Heart right ventricle (tissue), 16 donors: ENCODE measurements around the gene IQCF6. TPM values are rescaled to one million over a fixed set of nuclear protein-coding genes. Genes with fewer than 3 reads are reported as not detected.

Experiments used
- ATAC-seq, 8 donors: fragments of 200-7000 bp; cut with Tn5 transposase; one replicate each; pipeline ENCODE4 v1.9.1; 2020; ENCODE audit warnings: mild to moderate bottlenecking in 8 of 8, moderate library complexity in 8 of 8, moderate number of reproducible peaks in 1 of 8
- DNase-seq, 2 donors: peaks; one replicate each; pipeline ENCODE4 v3.0.0-alpha.2; 2020
- H3K27ac ChIP-seq, 10 donors: fragments of 200-600 bp; sonication (generic) in 2 of 10; one replicate each; pipeline versions ENCODE4 v1.5.0 to v1.8.0; 2020 to 2022; ENCODE audit warnings: mild to moderate bottlenecking in 3 of 10
- H3K27me3 ChIP-seq, 7 donors: fragments of 200-600 bp; one replicate each; pipeline ENCODE4 v1.8.0; 2021 to 2022; ENCODE audit warnings: mild to moderate bottlenecking in 2 of 7
- H3K36me3 ChIP-seq, 9 donors: fragments of 200-600 bp; sonication (generic) in 1 of 9; one replicate each; pipeline versions ENCODE4 v1.5.0 to v1.8.0; 2020 to 2022; ENCODE audit warnings: mild to moderate bottlenecking in 2 of 9
- H3K4me1 ChIP-seq, 9 donors: fragments of 200-600 bp; sonication (generic) in 1 of 9; one replicate each; pipeline versions ENCODE4 v1.5.0 to v1.8.0; 2020 to 2022; ENCODE audit warnings: mild to moderate bottlenecking in 4 of 9
- H3K4me3 ChIP-seq, 10 donors: fragments of 200-600 bp; sonication (generic) in 2 of 10; one replicate each; pipeline versions ENCODE4 v1.5.0 to v1.8.0; 2020 to 2022; ENCODE audit warnings: mild to moderate bottlenecking in 7 of 10, moderate library complexity in 2 of 10
- H3K9me3 ChIP-seq, 11 donors: fragments of 200-600 bp in 10 of 11; sonication (generic) in 2 of 11; one replicate each; pipeline versions ENCODE4 v1.5.0 to v1.8.0; 2013 to 2022; ENCODE audit warnings: mild to moderate bottlenecking in 2 of 11, control low read depth in 1 of 11, moderate library complexity in 1 of 11
- WGBS, 2 donors: extraction: QIAGEN DNeasy Blood & Tissue Kit; methylation state at CpG; one replicate each; pipeline ENCODE4 v1.1.7; 2013; ENCODE audit warnings: inconsistent platforms in 1 of 2; 5-methylcytosine and 5-hydroxymethylcytosine counted together
- intact Hi-C, 10 donors: fragments of 100-400 bp; cut with DNase I; formaldehyde crosslinking; loops; one replicate each; pipeline versions ENCODE4 v1.11.1 to v1.14.2; 2022
- long read RNA-seq, 3 donors: library from polyadenylated mRNA; unstranded; transcript quantifications; one replicate each; pipeline ENCODE4 v2.0.0, GENCODE V29; 2020 to 2021
- polyA plus RNA-seq, 2 donors: library from polyadenylated mRNA; stranded (reverse); fragments of 200-250 nt; gene quantifications; one replicate each; pipeline ENCODE4 v1.2.3, GENCODE V29; 2013
- total RNA-seq, 10 donors: library from RNA; stranded (reverse); fragmentation: NEBNext Ultra II Directional in 3 of 10; extraction: Animal tissue kit (Norgen Biotek cat#: 25700) in 3 of 10; gene quantifications; one replicate each; pipeline versions ENCODE4 v1.2.1 to v1.2.4, GENCODE V29; 2021 to 2023
- TF ChIP-seq, protein P1 (sequence below), 9 donors: fragments of 200-600 bp; sonication (generic) in 2 of 9; IDR thresholded peaks; one replicate each; pipeline versions ENCODE4 v1.5.0 to v1.8.0; 2021 to 2022; ENCODE audit warnings: antibody characterized with exemption in 9 of 9, mild to moderate bottlenecking in 5 of 9, moderate library complexity in 1 of 9
- donor health status: Arrhythmogenic right ventricular cardiomyopathy.
- donor health status: ischemic (EF 13 %, LVEDD 7.1; RV severe dilation, severe dysfunction).
- donor health status: healthy with polysubstance abuse.
- donor health status: DM: no; HTN: yes; CAD: no.
- donor health status: DM: no; HTN: no; CAD: no.
- donor health status: ischemic (EF 25% LVEDD 6.9; RV normal size, moderate dysfunction).
- donor health status: ischemic (EF 25% LVEDD 5.7; RV mildly dilated, moderate dysfunction).
- donor health status: healthy.
- donor health status: DM: yes; HTN: yes; CAD: no.
- donor health status: Ischemic cardiomyopathy.
- donor health status: ischemic (EF 35%, LVEDD 5.7; RV mildly dilated, moderate dysfunction).
- donor health status: nonischemic (EF 11% LVEDD 7.7; RV severe dilation, severe dysfunction).
- donor health status: DM: yes; HTN: yes; CAD: no.
- donor health status: PGD.
- donor health status: ischemic (EF 29% LVEDD 5.4; RV normal size, mild dysfunction).
- donor health status: nonischemic (EF 23%, LVEDD 6.1; RV moderate dilation, normal function).

Gene IQCF6
- total RNA-seq (not detected), polyA plus RNA-seq (not detected)
- long read RNA-seq, donor 1: 0 reads
- long read RNA-seq, donor 2: 0 reads
- long read RNA-seq, donor 3: 0 reads

DNA sequence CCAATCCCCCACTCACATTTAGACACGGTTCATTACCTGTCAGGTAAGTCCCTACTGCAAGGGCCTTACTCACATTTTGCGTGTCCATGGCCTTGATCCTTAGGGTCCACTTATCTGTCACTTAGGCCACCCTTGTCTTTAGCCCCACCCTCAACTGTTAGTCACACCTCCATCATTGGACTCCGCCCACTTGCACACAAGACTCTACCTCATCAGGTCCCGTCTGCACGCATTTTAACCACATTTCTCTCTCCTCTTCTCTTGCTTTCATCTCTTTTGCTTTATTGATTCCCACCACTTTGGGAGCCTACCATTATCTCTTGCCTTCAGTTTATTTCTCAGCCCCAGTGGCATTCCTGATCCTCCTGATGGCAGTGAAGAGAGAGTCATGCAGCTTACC, at the start of gene IQCF6:
TSS of gene IQCF6 (minus strand) at position 101 of the 400 bp plus-strand sequence. CDS start at position 88, 13 bp downstream.
- WGBS, 2 donors: 96 to 97% methylated on average over 5 of the region's 5 CpGs
- Histone ChIP-seq H3K4me1 (peaks cover 0 to 6% (median 0%) of the 10 kb centered on the region in 9 donors), H3K27ac (no peak within 1 kb of the TSS), H3K27me3 (peaks cover 0 to 4% (median 0%) of the 10 kb centered on the region in 7 donors), H3K4me3 (no peak within 1 kb of the TSS), H3K36me3 (no peaks in the 10 kb centered on the region), H3K9me3 (no peaks in the 10 kb centered on the region)
- TF ChIP-seq, protein P1, sequence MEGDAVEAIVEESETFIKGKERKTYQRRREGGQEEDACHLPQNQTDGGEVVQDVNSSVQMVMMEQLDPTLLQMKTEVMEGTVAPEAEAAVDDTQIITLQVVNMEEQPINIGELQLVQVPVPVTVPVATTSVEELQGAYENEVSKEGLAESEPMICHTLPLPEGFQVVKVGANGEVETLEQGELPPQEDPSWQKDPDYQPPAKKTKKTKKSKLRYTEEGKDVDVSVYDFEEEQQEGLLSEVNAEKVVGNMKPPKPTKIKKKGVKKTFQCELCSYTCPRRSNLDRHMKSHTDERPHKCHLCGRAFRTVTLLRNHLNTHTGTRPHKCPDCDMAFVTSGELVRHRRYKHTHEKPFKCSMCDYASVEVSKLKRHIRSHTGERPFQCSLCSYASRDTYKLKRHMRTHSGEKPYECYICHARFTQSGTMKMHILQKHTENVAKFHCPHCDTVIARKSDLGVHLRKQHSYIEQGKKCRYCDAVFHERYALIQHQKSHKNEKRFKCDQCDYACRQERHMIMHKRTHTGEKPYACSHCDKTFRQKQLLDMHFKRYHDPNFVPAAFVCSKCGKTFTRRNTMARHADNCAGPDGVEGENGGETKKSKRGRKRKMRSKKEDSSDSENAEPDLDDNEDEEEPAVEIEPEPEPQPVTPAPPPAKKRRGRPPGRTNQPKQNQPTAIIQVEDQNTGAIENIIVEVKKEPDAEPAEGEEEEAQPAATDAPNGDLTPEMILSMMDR (IDR thresholded peaks at IDR 0.05): no peak
- intact Hi-C loops: no loop called here
- ATAC-seq (no peak), DNase-seq (no peak)

DNA sequence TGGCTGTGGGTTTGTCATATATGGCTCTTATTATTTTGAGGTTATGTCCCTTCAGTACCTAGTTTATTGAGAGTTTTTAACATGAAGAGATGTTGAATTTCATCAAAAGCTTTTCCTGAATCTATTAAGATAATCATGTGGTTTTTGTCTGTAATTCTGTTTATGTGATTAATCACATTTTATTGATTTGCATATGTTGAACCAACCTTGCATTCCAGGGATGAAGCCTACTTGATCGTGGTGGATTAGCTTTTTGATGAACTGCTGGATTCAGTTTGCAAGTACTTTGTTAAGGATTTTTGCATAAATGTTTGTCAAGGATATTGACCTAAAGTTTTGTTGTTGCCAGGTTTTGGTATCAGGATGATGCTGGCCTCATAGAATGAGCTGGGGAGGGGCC, 49.3 kb upstream of the IQCF6 start:
- 72 to 74% methylated on average over 1 of the region's 1 CpG for WGBS, 2 donors
- H3K27ac ChIP-seq: no peak overlapping the region
- H3K9me3 ChIP-seq: peaks cover 0 to 23% (median 10%) of the 10 kb centered on the region in 11 donors
- no peaks in the 10 kb centered on the region for H3K4me1 ChIP-seq
- DNase-seq: no peak
- TF ChIP-seq, protein P1 (IDR thresholded peaks at IDR 0.05): no peak
- peaks cover 0 to 9% (median 0%) of the 10 kb centered on the region in 7 donors for H3K27me3 ChIP-seq
- H3K4me3 ChIP-seq: no peak overlapping the region
- ATAC-seq: no peak
- intact Hi-C loops: no loop called here
- no peaks in the 10 kb centered on the region for H3K36me3 ChIP-seq

DNA sequence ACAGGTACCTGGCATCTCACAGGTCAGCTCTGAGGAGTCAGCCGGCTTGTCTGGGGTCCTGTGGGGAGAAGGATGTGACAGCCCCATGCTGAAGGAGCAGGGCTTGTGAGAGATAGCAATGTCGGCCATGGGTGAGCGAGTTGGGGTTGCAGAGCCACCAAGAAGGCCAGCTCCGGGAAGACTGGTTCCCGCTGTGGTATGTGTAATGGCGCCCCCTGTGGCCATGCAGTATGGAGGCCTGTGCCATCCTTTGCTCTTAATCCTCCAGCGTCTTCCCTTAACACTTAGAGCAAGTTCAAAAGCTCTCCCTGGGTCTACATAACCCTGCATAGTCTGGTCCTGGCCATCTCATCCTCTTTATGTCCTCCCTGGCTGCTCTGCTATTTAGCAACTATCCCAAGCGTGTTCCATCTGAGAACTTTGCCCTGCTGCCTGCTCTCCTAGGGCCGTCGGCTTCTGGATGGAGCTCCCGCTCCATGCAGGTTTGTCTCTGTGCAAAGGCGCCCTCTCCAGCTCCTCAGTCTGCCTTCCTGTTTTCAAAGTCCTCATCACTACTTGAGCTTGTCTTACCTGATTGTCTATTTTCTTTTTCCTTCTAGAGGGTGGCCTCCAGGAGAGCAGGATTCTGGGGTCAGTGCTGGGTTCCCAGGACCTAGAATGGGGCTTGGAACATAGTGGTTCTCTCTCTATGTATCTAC, 40.8 kb upstream of the IQCF6 start:
- 44 to 47% methylated on average over 12 of the region's 12 CpGs for WGBS, 2 donors
- Histone ChIP-seq H3K27ac (no peak overlapping the region), H3K36me3 (no peaks in the 10 kb centered on the region), H3K9me3 (no peaks in the 10 kb centered on the region), H3K27me3 (peaks cover 0 to 46% (median 16%) of the 10 kb centered on the region in 7 donors), H3K4me1 (no peaks in the 10 kb centered on the region), H3K4me3 (no peak overlapping the region)
- intact Hi-C loops: no loop called here
- ATAC-seq (no peak), DNase-seq (no peak)
- TF ChIP-seq, protein P1 (IDR thresholded peaks at IDR 0.05): peak in 4 of 9 donors; percentile 7 to 18 (median 14)

DNA sequence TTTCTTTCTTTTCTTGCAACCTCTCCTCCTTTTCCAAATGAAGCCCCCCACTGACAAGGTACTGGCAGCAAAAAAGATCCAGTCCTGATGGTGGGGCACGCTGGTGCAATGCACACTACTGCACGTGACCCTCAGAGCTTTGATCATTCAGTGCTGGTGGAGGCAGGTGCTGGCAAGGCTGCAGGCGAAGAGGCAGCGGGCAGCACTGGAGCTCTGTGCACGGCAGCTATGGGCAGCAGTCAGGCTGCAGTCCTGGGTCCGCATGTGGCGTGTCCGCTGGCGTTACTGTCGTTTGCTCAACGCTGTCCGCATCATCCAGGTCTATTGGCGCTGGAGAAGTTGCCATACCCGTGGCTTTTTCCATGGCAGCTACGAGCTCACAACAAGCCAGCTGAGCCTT, 40.1 kb upstream of the IQCF6 start:
- H3K4me1 ChIP-seq: no peaks in the 10 kb centered on the region
- H3K9me3 ChIP-seq: no peaks in the 10 kb centered on the region
- ATAC-seq (no peak), DNase-seq (no peak)
- intact Hi-C loops: no loop called here
- TF ChIP-seq, protein P1 (IDR thresholded peaks at IDR 0.05): no peak
- peaks cover 0 to 46% (median 16%) of the 10 kb centered on the region in 7 donors for H3K27me3 ChIP-seq
- no peak overlapping the region for H3K4me3 ChIP-seq
- WGBS, 2 donors: 89 to 91% methylated on average over 15 of the region's 15 CpGs
- H3K36me3 ChIP-seq: no peaks in the 10 kb centered on the region
- no peak overlapping the region for H3K27ac ChIP-seq
